Fibroblast of skin of left quadriceps (primary cell): ENCODE data around the gene PLEKHG4B.

Source experiments
- DNase-seq, 2 experiments: peaks; one replicate each; pipeline ENCODE4 v3.0.0-alpha.2; 2013; ENCODE audit warnings: low read depth in 2 of 2

The PLEKHG4B gene

DNA sequence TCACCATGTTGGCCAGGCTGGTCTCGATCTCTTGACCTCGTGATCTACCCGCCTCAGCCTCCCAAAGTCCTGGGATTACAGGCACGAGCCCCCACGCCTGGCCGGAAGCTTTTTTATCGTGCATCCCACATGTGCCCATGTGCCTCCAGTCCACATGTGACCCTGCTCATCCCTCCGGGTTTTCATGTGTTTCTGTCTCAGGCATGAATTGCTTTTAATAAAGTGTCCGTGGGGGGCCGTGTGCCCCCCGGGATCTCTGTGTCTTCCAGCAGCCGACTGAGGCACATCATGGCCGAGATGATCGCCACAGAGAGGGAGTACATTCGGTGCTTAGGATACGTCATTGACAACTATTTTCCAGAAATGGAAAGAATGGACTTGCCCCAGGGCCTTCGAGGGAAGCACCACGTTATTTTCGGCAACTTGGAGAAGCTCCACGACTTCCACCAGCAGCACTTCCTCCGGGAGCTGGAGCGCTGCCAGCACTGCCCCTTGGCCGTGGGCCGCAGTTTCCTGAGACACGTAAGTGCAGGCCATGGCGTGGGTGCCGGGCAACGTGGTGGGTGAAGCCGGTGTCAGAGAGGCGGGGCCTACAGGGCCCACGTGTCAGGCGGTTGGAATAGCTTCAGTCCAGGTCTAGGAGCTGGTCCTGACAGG is 77.2 kb downstream of the PLEKHG4B start:
- DNase-seq, result no peak

DNA sequence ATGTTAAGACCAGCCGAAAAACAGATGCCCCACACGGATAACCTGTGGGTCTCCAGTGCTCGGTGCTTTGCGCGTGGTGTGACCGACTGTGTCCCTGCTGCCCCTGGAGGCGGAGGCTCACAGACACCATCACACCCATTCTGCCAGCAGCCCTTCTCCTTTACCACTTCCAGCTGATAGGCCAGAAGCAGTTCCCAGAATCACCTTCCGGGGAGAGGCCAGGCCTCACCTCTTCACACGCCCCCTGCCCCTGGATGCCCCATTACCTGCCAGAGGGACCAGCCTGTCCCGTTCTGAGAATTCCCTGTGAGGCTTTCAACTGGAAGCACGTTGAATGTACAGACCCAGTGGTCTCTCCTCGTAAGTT is 77.7 kb downstream of the PLEKHG4B start:
- no peak for DNase-seq

DNA sequence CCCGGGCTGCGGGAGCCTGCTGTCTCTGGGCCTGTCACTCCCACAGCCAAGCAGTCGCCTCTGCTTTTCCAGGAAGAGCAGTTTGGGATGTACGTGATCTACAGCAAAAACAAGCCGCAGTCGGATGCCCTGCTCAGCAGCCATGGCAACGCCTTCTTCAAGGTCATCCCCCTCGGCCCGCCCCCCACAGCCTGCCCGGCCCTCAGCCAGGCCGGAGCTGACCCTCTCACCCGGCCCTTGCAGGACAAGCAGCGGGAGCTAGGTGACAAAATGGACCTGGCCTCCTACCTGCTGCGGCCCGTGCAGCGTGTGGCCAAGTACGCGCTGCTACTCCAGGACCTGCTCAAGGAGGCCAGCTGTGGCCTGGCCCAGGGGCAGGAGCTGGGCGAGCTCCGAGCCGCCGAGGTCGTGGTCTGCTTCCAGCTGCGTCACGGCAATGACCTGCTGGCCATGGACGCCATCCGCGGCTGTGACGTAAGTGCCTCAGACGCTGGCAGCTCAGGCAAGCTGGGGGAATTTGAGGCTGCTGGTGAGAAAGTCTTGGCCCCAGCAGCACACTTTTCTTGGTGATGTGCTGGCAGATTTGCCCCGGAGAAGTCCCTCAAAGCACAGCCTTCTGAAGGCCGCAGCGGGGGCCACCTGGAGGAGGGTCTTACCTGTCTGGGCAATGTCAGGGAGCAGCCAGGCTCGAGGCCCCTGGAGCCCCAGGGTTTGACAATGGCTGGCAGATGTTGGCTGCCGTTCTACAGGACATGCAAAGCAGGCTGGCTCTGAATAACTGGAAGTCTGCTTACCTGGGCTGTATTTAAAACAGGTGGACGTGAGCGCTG is 79.2 kb downstream of the PLEKHG4B start:
- no peak for DNase-seq

DNA sequence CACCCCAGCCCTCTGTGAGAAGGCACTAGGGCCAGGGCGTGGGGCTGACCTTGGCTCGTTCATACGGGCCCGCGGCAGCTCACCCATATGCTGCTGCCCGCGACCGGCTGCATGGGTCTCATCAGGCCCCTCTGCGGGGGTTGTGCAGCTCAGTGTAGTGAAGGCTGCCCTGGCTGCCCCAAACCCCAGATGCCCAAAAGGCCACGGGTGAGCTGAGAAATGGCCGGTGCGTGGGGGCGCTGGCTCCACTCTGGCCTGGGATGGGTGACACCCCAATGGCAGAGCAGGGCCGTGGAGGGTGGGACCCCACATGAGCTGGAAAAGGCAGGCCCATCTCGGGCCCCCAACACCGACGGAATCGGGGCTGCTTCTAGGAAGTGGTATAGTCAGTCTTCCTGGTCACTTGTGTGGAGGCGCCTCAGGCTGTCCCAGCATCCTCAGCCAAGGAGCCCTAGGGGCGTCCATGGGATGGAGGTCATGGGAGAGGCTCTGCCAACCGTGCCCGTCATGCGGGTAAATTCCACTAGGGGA is 79.9 kb downstream of the PLEKHG4B start:
- DNase-seq, result no peak

DNA sequence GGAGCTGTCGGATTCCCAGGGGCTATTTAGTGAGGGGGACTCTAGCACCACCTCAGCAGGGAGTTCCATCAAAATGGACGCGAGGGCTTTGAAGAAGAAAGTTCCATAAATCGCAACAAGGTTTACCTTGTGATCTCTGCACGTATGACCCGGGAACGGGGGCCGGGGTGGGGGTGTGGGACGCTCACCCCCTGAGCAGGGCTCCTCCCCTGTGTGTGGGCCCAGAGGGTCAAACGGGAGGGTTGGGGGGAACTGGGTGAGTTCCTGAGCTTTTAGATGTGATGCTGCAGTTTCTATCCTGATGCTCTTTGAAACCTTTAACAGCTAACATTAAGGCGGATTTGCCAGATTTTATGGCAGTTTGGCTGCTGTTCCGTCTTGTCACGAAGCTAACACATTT is 80.5 kb downstream of the PLEKHG4B start:
- DNase-seq, result no peak

DNA sequence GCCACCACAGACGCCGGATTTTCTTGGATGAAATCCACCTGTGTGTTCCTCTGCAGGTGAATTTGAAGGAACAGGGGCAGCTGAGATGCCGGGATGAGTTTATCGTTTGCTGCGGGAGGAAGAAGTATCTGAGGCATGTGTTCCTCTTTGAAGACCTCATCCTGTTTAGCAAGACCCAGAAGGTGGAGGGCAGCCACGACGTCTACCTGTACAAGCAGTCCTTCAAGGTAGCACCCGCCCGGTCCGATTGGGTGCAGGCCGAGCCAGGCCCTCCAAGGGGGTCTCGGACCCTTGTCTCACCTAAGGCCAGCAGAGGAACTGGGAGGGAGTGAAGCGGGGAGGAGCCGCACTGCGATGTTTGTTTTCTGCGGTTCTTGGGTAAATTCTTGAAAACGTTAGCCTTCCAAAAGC is 80.9 kb downstream of the PLEKHG4B start:
- no peak for DNase-seq

DNA sequence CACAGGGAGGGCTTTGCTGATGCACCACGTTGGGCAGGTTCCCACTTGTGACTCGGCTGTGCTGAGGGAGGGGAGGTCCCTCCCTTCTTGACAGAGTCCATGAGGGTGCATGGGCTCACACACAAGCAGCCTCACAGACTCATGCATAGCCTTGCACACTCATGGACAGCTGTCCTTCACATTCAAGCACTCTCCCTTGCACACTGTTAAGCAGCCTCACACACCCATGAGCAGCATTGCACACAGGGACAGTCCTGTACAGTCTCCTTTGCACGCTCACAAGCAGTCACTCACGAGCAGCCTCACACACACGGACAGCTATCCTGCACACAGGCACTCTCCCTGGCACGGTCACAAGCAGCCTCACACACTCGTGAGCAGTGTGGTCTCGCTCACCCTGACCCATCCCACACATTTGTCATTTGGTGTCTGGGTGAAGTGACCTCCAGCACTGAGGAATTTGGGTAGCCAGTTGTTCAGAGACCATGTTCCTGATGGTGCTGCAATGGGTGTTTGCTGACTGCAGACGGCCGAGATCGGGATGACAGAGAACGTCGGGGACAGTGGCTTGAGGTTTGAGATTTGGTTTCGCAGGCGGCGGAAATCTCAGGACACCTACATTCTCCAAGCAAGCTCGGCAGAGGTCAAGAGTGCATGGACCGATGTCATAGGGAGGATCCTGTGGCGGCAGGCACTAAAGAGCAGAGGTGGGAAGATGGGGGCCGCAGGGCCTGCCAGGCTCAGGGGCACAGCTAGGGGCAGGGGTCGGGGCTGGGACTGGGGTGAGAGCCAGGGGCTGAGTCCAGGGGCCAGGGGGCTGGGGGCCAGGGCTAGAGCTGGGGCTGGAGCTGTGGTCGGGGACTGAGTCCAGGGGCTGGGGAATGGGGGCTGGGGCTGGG is 81.7 kb downstream of the PLEKHG4B start:
- DNase-seq, result no peak

DNA sequence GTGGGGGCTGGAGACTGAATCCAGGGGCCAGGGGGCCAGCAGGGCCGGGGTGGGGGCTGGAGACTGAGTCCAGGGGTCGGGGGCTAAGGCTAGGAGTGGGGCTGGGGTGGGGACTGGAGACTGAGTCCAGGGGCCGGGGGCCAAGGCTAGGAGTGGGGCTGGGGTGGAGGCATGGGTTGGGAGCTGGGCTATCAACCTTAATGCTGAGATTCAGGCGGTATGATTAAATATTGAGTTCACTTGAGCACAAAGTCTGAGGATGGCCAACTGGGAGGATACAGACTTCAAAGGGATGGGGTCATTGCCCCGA is 82.3 kb downstream of the PLEKHG4B start:
- DNase-seq, result no peak

DNA sequence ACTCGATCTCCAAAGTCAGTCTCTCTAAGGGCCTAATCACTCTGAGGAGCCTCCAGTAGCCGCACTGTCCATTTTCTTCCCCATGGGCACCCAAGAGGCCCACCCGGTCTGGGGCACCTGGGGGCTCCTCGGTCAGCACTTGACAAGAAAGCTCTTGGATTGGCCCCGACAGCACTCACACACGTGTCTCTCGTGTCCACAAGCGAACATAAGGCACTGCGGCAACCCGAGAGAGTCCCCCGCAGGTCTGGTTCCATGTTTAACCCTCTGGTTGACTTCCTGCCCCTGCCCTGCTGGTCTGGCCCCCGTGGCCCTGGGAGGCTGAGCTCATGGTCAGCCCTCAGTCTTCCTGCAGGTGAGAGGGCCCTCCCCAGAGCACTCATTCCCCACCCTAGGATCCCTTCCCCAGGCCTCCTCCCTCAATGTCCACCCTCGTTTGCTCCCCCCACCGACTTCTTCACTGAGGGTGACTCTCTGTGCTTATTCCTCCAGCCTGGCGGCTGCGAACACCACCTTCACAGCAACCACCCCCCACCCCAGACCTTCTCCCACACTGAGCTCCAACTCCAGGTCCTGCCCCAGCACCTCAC is 83.0 kb downstream of the PLEKHG4B start:
- no peak for DNase-seq

DNA sequence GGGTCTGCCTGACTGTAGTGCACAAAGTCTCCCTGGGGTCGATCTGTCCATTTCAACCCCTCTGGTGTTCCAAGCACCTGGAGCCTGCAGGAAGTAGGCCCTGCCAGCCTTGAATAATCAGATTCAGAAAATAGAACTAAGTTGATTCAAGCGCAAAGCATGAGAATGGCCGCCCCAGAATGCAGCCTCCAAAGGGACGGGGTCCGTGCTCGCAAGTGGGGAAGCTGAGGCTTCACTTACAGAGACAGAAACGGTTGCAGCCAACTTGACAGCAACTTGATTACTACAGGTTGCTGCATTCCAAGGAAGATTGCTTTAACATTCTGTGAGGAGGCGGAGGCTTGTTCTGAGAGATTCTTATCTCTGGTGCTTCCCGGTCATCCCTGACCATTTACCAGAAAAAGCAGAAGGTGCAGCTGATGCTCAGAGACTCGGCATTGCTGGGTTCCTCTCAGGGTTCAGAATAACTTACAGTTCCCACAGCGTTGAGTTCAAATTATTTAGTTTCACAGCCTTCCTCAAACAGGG is 84.4 kb downstream of the PLEKHG4B start:
- no peak for DNase-seq

DNA sequence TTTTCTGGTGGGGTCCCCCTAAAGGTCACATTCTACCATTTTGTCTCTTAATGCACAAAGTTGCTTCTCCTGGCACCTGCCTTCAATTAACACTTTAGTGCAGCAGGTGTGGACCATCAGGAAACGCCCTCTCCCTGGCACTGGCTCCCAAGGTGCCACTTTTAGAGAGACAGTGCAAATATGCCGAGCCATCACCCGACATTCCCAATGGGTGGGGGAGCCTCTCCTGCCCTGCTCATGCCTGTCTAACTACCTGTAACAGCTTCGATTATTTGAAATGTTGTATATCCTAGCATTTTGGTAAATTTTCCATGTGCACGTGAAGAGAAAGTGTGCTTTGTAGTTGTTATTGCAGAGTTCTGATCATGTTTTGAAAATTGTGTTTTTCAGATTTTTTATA is 86.1 kb downstream of the PLEKHG4B start:
- no peak for DNase-seq

DNA sequence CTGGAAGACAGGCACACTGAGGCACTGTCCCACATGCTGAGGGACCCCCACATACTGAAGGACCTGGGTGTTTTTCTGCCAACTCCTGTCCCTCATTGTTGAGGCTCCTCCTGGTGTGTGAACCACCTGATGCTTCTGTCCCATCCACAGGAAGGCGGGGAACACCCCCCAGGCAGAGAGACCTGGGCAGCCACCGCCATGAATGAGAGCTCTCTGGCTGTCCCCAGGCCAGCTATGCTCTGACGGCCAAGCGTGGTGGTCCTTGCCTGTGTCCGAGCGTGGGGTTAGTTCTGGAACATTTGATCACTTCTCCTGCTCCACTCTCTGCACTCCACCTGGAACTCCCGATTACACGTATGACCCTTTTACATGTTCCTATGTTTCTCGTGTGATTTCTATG is 87.4 kb downstream of the PLEKHG4B start:
- DNase-seq, result no peak

DNA sequence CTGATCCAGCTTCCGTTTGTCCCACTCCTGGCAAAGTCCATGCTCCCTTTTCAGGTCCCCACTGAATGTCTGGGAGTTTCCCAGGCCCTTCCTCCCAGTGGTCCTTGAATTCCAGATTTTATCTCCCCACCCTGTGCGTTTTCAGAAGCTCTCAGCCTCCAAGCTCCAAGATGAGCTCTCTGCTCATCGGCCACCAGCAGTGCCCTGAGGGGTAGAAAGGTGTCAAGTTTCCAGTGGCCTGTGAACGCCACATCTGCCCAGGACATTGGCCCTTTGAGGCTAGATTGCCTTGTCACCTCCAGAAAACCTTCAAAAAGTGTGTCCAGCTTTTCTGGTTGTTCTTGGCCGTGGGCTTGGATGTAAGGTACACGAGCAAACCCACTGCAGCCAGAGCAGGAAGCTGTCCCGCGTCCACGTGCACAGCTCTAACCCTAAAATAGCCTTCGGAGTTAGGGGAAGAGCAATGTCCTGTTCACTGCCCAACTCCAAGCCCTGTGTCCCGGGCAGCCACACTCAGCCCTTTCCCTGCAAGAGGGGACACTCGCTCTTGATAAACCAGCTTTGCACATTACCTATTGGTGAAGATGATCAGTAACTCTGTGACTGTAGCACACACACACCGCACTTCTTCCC is 88.4 kb downstream of the PLEKHG4B start:
- DNase-seq, result no peak

DNA sequence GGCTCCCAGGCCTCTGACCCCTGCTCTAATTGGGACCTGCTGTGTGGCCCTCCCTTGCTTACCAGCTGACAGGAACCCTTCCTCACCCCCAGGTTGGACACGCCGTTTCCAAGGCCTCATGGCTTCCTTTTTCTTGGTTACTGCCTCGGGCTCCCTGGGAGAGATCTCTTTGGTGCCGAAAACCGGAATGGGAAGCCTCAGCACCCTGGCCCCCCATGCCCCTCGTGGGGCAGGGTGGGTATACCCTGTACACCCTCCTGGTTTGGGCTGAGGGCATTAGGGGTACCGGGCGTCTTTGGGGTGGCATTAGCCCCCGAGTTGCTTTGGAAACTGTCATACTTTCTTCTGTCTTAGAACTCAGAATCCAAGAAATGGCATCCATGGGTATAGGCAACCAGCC is 89.2 kb downstream of the PLEKHG4B start:
- no peak for DNase-seq

DNA sequence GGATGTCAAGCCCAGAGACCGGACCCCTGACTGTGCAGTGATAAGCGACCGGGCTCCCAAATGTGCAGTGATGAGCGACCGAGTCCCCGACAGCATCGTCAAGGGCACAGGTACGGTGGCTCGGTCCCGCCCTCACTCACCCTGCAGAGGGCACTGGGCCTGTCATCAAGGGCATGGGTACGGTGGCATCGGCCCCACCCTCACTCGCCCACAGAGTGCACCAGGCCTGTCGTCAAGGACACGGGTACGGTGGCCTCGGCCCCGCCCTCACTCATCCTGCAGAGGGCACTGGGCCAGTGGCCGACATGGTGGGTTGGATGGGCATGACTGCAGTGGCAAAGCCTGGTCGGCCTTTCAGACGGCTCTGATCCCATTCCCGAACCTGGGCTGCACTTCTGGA is 89.6 kb downstream of the PLEKHG4B start:
- DNase-seq, result no peak

DNA sequence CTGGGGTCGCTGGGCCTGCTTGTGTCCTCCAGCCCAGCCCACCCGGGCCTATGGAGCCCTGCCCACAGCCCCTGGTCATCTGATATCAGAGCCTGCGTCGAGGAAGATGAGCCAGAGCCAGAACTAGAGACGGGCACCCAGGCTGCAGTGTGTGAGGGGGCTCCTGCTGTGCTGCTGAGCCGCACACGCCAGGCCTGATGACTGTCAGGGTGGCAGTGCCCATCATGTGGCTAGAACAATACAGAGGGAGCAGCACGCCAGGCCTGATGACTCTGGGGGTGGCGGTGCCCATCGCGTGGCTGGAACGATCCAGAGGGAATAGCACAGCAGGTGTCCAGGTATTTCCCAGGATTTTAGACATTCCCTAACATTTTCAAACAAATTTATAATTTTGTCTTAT is 90.2 kb downstream of the PLEKHG4B start:
- DNase-seq, result no peak

DNA sequence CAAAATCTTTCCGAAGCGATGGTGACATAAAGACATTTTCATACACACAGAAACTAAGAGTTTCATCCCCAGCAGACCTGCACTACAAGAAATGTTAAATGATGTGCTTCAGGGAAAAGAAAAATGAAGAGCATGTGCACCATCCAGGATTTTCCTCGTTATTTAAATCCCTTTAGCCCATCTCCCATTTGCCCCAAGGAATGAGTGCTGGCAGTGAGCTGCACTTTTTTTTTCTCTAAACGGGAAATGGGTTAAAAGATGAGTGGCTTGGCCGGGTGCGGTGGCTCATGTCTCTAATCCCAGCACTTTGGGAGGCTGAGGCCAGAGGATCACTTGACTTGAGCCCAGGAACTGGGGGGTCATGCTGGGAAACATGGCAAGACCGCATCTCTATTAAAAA is 92.5 kb downstream of the PLEKHG4B start:
- DNase-seq, result no peak

DNA sequence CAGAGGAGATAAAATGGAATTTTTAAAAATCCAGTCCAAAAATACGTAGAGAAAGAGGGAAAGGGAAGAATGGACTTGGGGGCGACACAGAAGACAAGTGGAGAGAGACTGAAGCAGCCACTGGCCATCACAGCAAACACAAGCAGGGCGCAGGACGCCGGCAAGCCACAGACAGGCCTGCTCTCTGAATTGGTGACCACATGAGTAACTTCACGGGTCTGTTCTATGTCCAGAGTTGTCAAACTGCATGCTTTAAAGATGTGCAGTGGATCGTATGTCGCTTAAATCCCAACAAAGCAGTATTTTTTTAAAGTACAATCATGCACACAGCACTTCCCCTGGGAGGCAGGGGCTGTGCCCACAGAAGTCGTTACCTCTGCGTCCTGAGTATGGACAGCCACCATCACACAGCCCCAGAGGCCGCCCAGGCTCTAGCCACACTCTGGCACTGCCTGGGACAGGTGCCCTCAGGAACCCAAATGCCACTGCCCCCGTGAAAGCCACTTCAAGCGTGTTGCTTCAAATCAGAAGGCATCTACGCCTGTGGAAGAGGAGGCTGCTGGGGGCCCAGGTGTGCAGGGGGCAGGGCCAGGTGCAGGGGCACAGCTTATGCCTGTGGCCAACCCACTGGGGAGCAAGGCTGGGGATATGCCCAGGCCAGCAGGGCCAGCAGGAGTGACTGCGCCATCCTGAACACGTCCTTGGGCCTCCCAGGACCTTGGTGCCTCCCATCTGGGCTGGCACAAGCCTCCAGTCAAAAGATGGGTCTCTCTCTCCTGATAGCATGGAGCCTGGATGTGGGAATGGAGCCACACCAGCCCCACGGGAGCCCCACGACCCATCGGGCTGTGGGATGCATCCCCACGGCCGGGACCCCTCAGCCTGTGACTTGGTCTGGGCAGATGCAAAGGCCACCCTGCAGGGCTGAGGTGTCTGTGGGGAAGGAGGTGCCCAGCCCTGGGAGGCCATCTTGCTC is 93.4 kb downstream of the PLEKHG4B start:
- no peak for DNase-seq

DNA sequence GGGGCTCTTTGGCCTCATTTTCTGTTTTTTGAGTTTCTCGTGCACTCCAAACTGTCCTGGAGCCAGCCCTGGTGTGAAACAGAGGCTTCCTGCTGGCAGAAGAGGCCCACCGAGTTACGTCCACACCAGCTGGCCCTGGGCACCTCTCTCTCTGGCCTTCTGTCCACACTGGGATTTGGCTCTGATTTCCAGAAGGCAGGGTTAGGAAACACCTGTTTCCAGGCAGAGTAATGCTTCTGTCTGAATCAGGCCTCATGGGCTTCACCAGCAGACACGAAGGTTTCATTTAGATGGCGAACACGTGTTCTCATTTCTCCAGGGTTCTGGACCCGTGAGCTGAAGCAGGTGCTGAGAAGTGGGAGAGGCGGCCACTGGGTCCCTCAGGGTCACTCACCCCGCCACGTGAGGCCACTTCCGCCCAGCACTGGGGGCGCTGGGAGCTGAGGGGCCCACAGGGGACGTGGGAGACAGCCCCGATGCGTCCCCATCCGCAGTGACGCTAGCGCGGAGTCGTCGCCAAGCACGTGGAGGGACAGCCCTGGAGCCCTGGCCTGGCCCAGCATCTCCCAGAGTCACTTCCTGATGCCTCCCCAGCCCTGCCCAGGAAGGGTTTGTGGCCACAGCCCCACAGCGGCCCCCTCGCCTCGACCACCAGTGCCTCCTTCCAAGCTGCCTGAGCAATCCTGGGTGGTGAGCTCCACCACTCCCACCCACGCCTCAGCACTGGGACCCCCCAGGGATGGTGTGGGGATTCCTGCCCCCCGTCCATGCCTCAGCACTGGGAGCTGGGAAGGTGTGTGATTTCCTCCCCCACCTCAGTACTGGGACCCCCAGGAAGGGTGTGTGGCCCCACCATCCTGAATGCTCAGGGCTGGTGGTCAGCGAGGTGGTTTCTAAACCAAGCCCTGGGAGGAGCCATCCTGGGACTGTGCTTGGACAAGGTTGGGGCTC is 94.4 kb downstream of the PLEKHG4B start:
- no peak for DNase-seq
